Activated T-cell treated with anti-CD3 and anti-CD28 coated beads, Interleukin-2, amount 50 U/mL, for 72 hours (primary cell): ENCODE measurements around the gene SSPN. TPM values are rescaled to one million over a fixed set of nuclear protein-coding genes. Genes with fewer than 3 reads are reported as not detected.

ENCODE experiments used
- ATAC-seq, 2 donors: fragments of 150-1000 bp; cut with Tn5 transposase; replicated peaks in 1 of 2; 2 replicates each; pipeline ENCODE4 v1.10.0; 2021; ENCODE audit warnings: moderate library complexity in 2 of 2, mild to moderate bottlenecking in 1 of 2
- DNase-seq, 2 donors: peaks; one replicate each; pipeline ENCODE4 v3.0.0; 2021 to 2022; ENCODE audit warnings: mixed read lengths in 1 of 2
- H3K27ac Mint-ChIP-seq: one replicate; pipeline ENCODE4 v1.8.0; 2022; ENCODE audit warnings: mild to moderate bottlenecking, moderate library complexity, mixed read lengths
- H3K27me3 Mint-ChIP-seq: one replicate; pipeline ENCODE4 v1.8.0; 2022; ENCODE audit warnings: low read depth, mixed read lengths
- H3K36me3 Mint-ChIP-seq, 2 donors: one replicate each; pipeline ENCODE4 v1.8.0; 2022; ENCODE audit warnings: mixed read lengths in 2 of 2, mild to moderate bottlenecking in 1 of 2; ENCODE audit not compliant: insufficient read depth in 2 of 2
- H3K4me1 Mint-ChIP-seq: one replicate; pipeline ENCODE4 v1.8.0; 2022; ENCODE audit warnings: low read depth, mixed read lengths
- H3K4me3 Mint-ChIP-seq, 2 donors: one replicate each; pipeline ENCODE4 v1.8.0; 2022; ENCODE audit warnings: mild to moderate bottlenecking in 2 of 2, mixed read lengths in 2 of 2, moderate library complexity in 2 of 2
- H3K9me3 Mint-ChIP-seq, 2 donors: one replicate each; pipeline ENCODE4 v1.8.0; 2022; ENCODE audit warnings: mixed read lengths in 2 of 2
- total RNA-seq, 2 donors: library from RNA; stranded (reverse); gene quantifications; one replicate each; pipeline ENCODE4 v1.2.3, GENCODE V29; 2022

SSPN gene
- total RNA-seq, 2 donors from 2014 or later = not detected

- Mint-ChIP-seq H3K27me3 (peaks cover 27% of the 10 kb centered on the region), H3K27ac (peak overlapping the region; percentile 73), H3K9me3 (peaks cover 2% of the 10 kb centered on the region in 2 donors), H3K36me3 (peaks cover 0 to 2% of the 10 kb centered on the region in 2 donors), H3K4me3 (no peak overlapping the region), H3K4me1 (peaks cover 28% of the 10 kb centered on the region)
- peak; percentile 58 to 72 for ATAC-seq
- DNase-seq = peak; percentile 12 to 28
These were observed 102.2 kb downstream of the SSPN start for GRCh38 chr12:26297396-26298070.

- Mint-ChIP-seq H3K27me3 (peaks cover 30% of the 10 kb centered on the region), H3K4me3 (peak overlapping the region in 1 of 2 donors; percentile 39), H3K27ac (no peak overlapping the region)
These were observed 103.6 kb downstream of the SSPN start for GRCh38 chr12:26298785-26299621.

GRCh38 chr12:26299751-26300150 lies 104.4 kb downstream of the SSPN start:
- Mint-ChIP-seq H3K27me3 (peaks cover 30% of the 10 kb centered on the region), H3K36me3 (peaks cover 0 to 2% of the 10 kb centered on the region in 2 donors), H3K27ac (no peak overlapping the region), H3K4me1 (peaks cover 28% of the 10 kb centered on the region), H3K4me3 (peak overlapping the region in 1 of 2 donors; percentile 4), H3K9me3 (peaks cover 2% of the 10 kb centered on the region in 2 donors)
- no peak for DNase-seq
- ATAC-seq = no peak

More at GRCh38 chr12:26298785-26299621, 103.6 kb downstream of the SSPN start:
- Mint-ChIP-seq H3K4me1 (peaks cover 28% of the 10 kb centered on the region), H3K9me3 (peaks cover 2% of the 10 kb centered on the region in 2 donors), H3K36me3 (peaks cover 0 to 2% of the 10 kb centered on the region in 2 donors)
- DNase-seq (peak; percentile 9), ATAC-seq (peak; percentile 92 to 93)

Other genes with a start within 250 kb of the SSPN start
- 10 to 100 TPM in 1 of 2 donors, 1 to 10 TPM in 1; 1.3 to 12.8 TPM for gene RASSF8, start 236.9 kb upstream of the SSPN start, total RNA-seq
- not detected for gene BHLHE41, start 70.5 kb upstream of the SSPN start, total RNA-seq